Hepatocyte (in vitro differentiated cells): ENCODE results near the gene PPP2R2C. TPM values are rescaled to one million over a fixed set of nuclear protein-coding genes. Genes with fewer than 3 reads are reported as not detected.

Experiments used
- DNase-seq: peaks from one replicate; pipeline ENCODE4 v3.0.0-alpha.2; 2016; ENCODE audit warnings: low spot score
- H2AFZ ChIP-seq: fragments of 200-600 bp; sonication (generic); 2 replicates; pipeline ENCODE4 v1.6.0; 2016; ENCODE audit warnings: antibody characterized with exemption, mild to moderate bottlenecking
- H3K27ac ChIP-seq: fragments of 200-600 bp; sonication (generic); 2 replicates; pipeline ENCODE4 v1.5.1; 2016; ENCODE audit warnings: mild to moderate bottlenecking
- H3K27me3 ChIP-seq: fragments of 200-600 bp; sonication (generic); 2 replicates; pipeline ENCODE4 v1.6.1; 2016
- H3K36me3 ChIP-seq: fragments of 200-600 bp; sonication (generic); replicated peaks from 2 replicates; pipeline ENCODE4 v1.5.1; 2016; ENCODE audit warnings: low read depth; ENCODE audit not compliant: insufficient read depth
- H3K4me1 ChIP-seq: fragments of 200-600 bp; sonication (generic); 2 replicates; pipeline ENCODE4 v1.5.1; 2016; ENCODE audit warnings: mild to moderate bottlenecking, moderate library complexity; ENCODE audit not compliant: insufficient read depth
- H3K4me2 ChIP-seq: fragments of 200-600 bp; sonication (generic); 2 replicates; pipeline ENCODE4 v1.6.0; 2016
- H3K4me3 ChIP-seq: fragments of 200-600 bp; sonication (generic); 2 replicates; pipeline ENCODE4 v1.5.1; 2016; ENCODE audit warnings: mild to moderate bottlenecking
- H3K79me2 ChIP-seq: fragments of 200-600 bp; sonication (generic); 2 replicates; pipeline ENCODE4 v1.6.0; 2017; ENCODE audit warnings: mild to moderate bottlenecking
- H3K9me2 ChIP-seq: fragments of 200-600 bp; sonication (generic); replicated peaks from 2 replicates; pipeline ENCODE4 v1.6.0; 2017; ENCODE audit warnings: mild to moderate bottlenecking; ENCODE audit not compliant: insufficient read depth
- H3K9me3 ChIP-seq: fragments of 200-600 bp; sonication (generic); 2 replicates; pipeline ENCODE4 v1.5.1; 2016; ENCODE audit warnings: low read depth, mild to moderate bottlenecking
- H4K20me1 ChIP-seq: fragments of 200-600 bp; sonication (generic); 2 replicates; pipeline ENCODE4 v1.6.0; 2016; ENCODE audit warnings: mild to moderate bottlenecking; ENCODE audit not compliant: insufficient read depth, poor library complexity, severe bottlenecking
- CTCF ChIP-seq: fragments of 200-600 bp; sonication (generic); IDR thresholded peaks from 2 replicates; pipeline ENCODE4 v1.5.1; 2016; ENCODE audit warnings: antibody characterized with exemption, mild to moderate bottlenecking; ENCODE audit not compliant: poor library complexity
- EZH2 ChIP-seq: fragments of 200-600 bp; sonication (generic); IDR thresholded peaks from 2 replicates; pipeline ENCODE4 v1.6.1; 2016; ENCODE audit warnings: antibody characterized with exemption, mild to moderate bottlenecking, borderline replicate concordance
- EZH2phosphoT487 ChIP-seq: fragments of 200-600 bp; sonication (generic); IDR thresholded peaks from one replicate; pipeline ENCODE4 v1.6.1; 2018; ENCODE audit warnings: antibody characterized with exemption, mild to moderate bottlenecking, low read depth, moderate library complexity; ENCODE audit not compliant: unreplicated experiment, severe bottlenecking
- WGBS: methylation state at CpG from one replicate; pipeline ENCODE4 v1.1.6; 2016; ENCODE audit warnings: low lambda C conversion rate; ENCODE audit errors: missing lambda C conversion rate; 5-methylcytosine and 5-hydroxymethylcytosine counted together
- polyA plus RNA-seq: library from polyadenylated mRNA; unstranded; fragments of >200 nt; fragmentation: Nextera tagmentation; extraction: Ambion mirVana; gene quantifications from 2 replicates; pipeline ENCODE4 v1.2.1, GENCODE V29; 2016
- total RNA-seq: library from RNA; depleted of rRNA; stranded (reverse); fragments of >200 nt; gene quantifications from 2 replicates; pipeline ENCODE4 v1.2.3, GENCODE V29; 2014

PPP2R2C gene
- total and polyA plus RNA-seq, 2 experiments from 2014 or later, result 0.35 to 0.67 TPM

DNA sequence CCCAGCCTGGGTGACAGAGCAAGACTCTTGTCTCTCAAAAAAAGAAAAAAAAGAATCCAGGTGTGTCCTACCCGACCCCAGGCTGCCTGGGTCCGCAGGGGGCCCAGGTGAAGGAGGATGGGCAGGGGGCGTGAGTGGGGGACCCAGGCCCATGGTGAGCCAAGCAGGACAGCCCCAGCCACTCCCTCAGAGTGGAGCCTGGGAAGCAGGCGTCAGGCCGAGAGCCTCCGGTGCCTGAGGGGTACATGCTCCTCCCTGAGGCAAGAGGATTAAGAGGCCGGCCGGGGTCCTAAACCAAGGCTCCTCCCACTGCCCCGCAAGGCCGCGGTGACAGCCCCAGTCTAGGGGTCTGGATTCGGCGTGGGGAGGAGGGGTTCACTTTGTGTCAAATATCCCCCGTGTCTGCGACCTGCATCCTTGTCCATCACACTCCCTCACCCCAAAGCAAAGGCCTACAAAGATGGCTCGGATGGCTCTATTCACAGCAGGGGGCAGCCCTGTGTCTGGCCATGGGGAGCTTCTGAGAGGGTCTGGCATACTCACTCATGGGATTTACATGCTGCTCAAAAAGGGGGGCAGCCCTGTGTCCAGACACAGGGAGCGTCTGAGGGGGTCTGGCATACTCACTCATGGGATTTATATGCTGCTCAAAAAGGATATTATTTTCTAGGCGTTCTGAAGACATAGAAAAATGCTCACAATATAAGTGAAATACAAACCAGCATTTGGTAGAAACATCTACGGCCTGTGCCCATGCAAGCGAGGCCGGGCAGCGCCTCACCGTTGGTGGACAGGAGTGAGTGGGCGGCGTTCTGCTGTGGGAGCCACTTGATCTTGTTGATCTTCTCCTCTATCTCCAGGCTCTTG is 94.6 kb downstream of the PPP2R2C start:
- H3K36me3 ChIP-seq, result no peaks in the 10 kb centered on the region
- TF ChIP-seq CTCF (no peak), EZH2phosphoT487 (no peak), EZH2 (no peak)
- H3K27ac ChIP-seq, result no peak overlapping the region
- 73% methylated on average over 24 of the region's 25 CpGs for WGBS
- no peaks in the 10 kb centered on the region for H4K20me1 ChIP-seq
- no peak overlapping the region for H3K4me2 ChIP-seq
- no peak for DNase-seq
- no peaks in the 10 kb centered on the region for H3K9me3 ChIP-seq
- H3K4me3 ChIP-seq, result no peak overlapping the region
- no peak overlapping the region for H2AFZ ChIP-seq
- no peaks in the 10 kb centered on the region for H3K9me2 ChIP-seq
- H3K4me1 ChIP-seq, result no peaks in the 10 kb centered on the region
- H3K79me2 ChIP-seq, result no peaks in the 10 kb centered on the region
- H3K27me3 ChIP-seq, result peaks cover 5% of the 10 kb centered on the region

GRCh38 chr4:6375620-6376295 is 96.7 kb downstream of the PPP2R2C start:
- 88% methylated on average over 19 of the region's 19 CpGs for WGBS

GRCh38 chr4:6374575-6374974 is 97.8 kb downstream of the PPP2R2C start:
- H3K27ac ChIP-seq, result no peak overlapping the region
- H3K27me3 ChIP-seq, result no peaks in the 10 kb centered on the region
- no peaks in the 10 kb centered on the region for H3K9me2 ChIP-seq
- TF ChIP-seq CTCF, result no peak
- H3K4me1 ChIP-seq, result no peaks in the 10 kb centered on the region
- WGBS, result 88% methylated on average over 10 of the region's 10 CpGs
- no peak overlapping the region for H2AFZ ChIP-seq
- no peaks in the 10 kb centered on the region for H3K36me3 ChIP-seq
- DNase-seq, result no peak
- H3K4me2 ChIP-seq, result no peak overlapping the region
- no peak overlapping the region for H3K4me3 ChIP-seq
- H4K20me1 ChIP-seq, result no peaks in the 10 kb centered on the region
- H3K79me2 ChIP-seq, result no peaks in the 10 kb centered on the region
- no peaks in the 10 kb centered on the region for H3K9me3 ChIP-seq

More at GRCh38 chr4:6375620-6376295, 96.7 kb downstream of the PPP2R2C start:
- H3K9me3 ChIP-seq, result no peaks in the 10 kb centered on the region
- H3K9me2 ChIP-seq, result no peaks in the 10 kb centered on the region
- H2AFZ ChIP-seq, result no peak overlapping the region
- H3K27me3 ChIP-seq, result peaks cover 5% of the 10 kb centered on the region
- TF ChIP-seq EZH2phosphoT487 (no peak), CTCF (no peak), EZH2 (no peak)
- DNase-seq, result no peak
- H3K4me3 ChIP-seq, result no peak overlapping the region
- no peak overlapping the region for H3K27ac ChIP-seq
- no peaks in the 10 kb centered on the region for H3K79me2 ChIP-seq
- H3K4me2 ChIP-seq, result no peak overlapping the region
- no peaks in the 10 kb centered on the region for H3K4me1 ChIP-seq
- no peaks in the 10 kb centered on the region for H3K36me3 ChIP-seq
- H4K20me1 ChIP-seq, result no peaks in the 10 kb centered on the region
